ENCODE results near the gene CNN1. TPM values are rescaled to one million over a fixed set of nuclear protein-coding genes. Genes with fewer than 3 reads are reported as not detected.
"Not testable (repeated sequence)": the region's sequence is repeated elsewhere in the genome, so short reads cannot be mapped to it uniquely, and the experiment has no call there.

Gene CNN1
- total and polyA plus RNA-seq, 5 donors: 150 to 298 (median 174) TPM

- H3K9me3 ChIP-seq (ENCODE audit: control insufficient read depth, low read length): no peaks in the 10 kb centered on the region
- WGBS: 68% methylated on average over 5 of the region's 5 CpGs
- no peaks in the 10 kb centered on the region for H3K27me3 ChIP-seq (ENCODE audit: control insufficient read depth, insufficient read depth)
- no peaks in the 10 kb centered on the region for H3K4me1 ChIP-seq (ENCODE audit: control insufficient read depth, insufficient read depth, low read length)
- H3K4me3 ChIP-seq (ENCODE audit: low read length): no peak overlapping the region
- intact Hi-C loops (cut with DNase I): no loop called here
- DNase-seq: no peak
- no peak overlapping the region for H3K27ac ChIP-seq (ENCODE audit: low read length)
- ATAC-seq: no peak
These were observed 31.4 kb downstream of the CNN1 start for GRCh38 chr19:11570039-11570462.

GRCh38 chr19:11573354-11573753 is 34.7 kb downstream of the CNN1 start:
- H3K27ac ChIP-seq (ENCODE audit: low read length); DNase-seq; ATAC-seq; H3K4me1 ChIP-seq (ENCODE audit: control insufficient read depth, insufficient read depth, low read length); intact Hi-C loops (cut with DNase I); H3K4me3 ChIP-seq (ENCODE audit: low read length); H3K27me3 ChIP-seq (ENCODE audit: control insufficient read depth, insufficient read depth); H3K9me3 ChIP-seq (ENCODE audit: control insufficient read depth, low read length): not testable (repeated sequence)
- WGBS: 70% methylated on average over 6 of the region's 6 CpGs

GRCh38 chr19:11573763-11574162 is 35.1 kb downstream of the CNN1 start:
- 97% methylated on average over 4 of the region's 4 CpGs for WGBS
- H3K27ac ChIP-seq (ENCODE audit: low read length); H3K4me1 ChIP-seq (ENCODE audit: control insufficient read depth, insufficient read depth, low read length); ATAC-seq; H3K27me3 ChIP-seq (ENCODE audit: control insufficient read depth, insufficient read depth); DNase-seq; H3K9me3 ChIP-seq (ENCODE audit: control insufficient read depth, low read length); H3K4me3 ChIP-seq (ENCODE audit: low read length); intact Hi-C loops (cut with DNase I): not testable (repeated sequence)

- no peak overlapping the region for H3K4me3 ChIP-seq (ENCODE audit: low read length)
- intact Hi-C loops (cut with DNase I): no loop called here
- no peaks in the 10 kb centered on the region for H3K27me3 ChIP-seq (ENCODE audit: control insufficient read depth, insufficient read depth)
- H3K27ac ChIP-seq (ENCODE audit: low read length): no peak overlapping the region
- ATAC-seq (no peak), DNase-seq (no peak)
- no peaks in the 10 kb centered on the region for H3K4me1 ChIP-seq (ENCODE audit: control insufficient read depth, insufficient read depth, low read length)
- H3K9me3 ChIP-seq (ENCODE audit: control insufficient read depth, low read length): no peaks in the 10 kb centered on the region
- WGBS: 81% methylated on average over 9 of the region's 9 CpGs
These were observed 36.0 kb downstream of the CNN1 start for GRCh38 chr19:11574689-11575088.

GRCh38 chr19:11576227-11576626 is 37.6 kb downstream of the CNN1 start:
- H3K27me3 ChIP-seq (ENCODE audit: control insufficient read depth, insufficient read depth): no peaks in the 10 kb centered on the region
- no peak overlapping the region for H3K4me3 ChIP-seq (ENCODE audit: low read length)
- H3K9me3 ChIP-seq (ENCODE audit: control insufficient read depth, low read length): no peaks in the 10 kb centered on the region
- peak in 1 of 2 donors; percentile 7 for ATAC-seq
- WGBS: 80% methylated on average over 15 of the region's 15 CpGs
- H3K27ac ChIP-seq (ENCODE audit: low read length): no peak overlapping the region
- peak in 2 of 3 donors; percentile 65 to 72 for DNase-seq
- no peaks in the 10 kb centered on the region for H3K4me1 ChIP-seq (ENCODE audit: control insufficient read depth, insufficient read depth, low read length)
- intact Hi-C loops (cut with DNase I): no loop called here

GRCh38 chr19:11577451-11578257 is 39.0 kb downstream of the CNN1 start, which contains the start of gene ACP5:
TSS of gene ACP5 (minus strand) at chr19:11577645. CDS start at chr19:11577317, 328 bp downstream.
- intact Hi-C loops (cut with DNase I): no loop called here
- no peak within 1 kb of the TSS for H3K27ac ChIP-seq (ENCODE audit: low read length)
- no peaks in the 10 kb centered on the region for H3K9me3 ChIP-seq (ENCODE audit: control insufficient read depth, low read length)
- ATAC-seq (peak in 1 of 2 donors; percentile 32), DNase-seq (no peak)
- no peaks in the 10 kb centered on the region for H3K4me1 ChIP-seq (ENCODE audit: control insufficient read depth, insufficient read depth, low read length)
- H3K27me3 ChIP-seq (ENCODE audit: control insufficient read depth, insufficient read depth): no peaks in the 10 kb centered on the region
- peak within 1 kb of the TSS; percentile 3 for H3K4me3 ChIP-seq (ENCODE audit: low read length)
- 63% methylated on average over 18 of the region's 18 CpGs for WGBS

- intact Hi-C loops (cut with DNase I): no loop called here
These were observed 39.8 kb downstream of the CNN1 start for GRCh38 chr19:11578258-11579142.

GRCh38 chr19:11580116-11580515 is 41.5 kb downstream of the CNN1 start:
- no peaks in the 10 kb centered on the region for H3K4me1 ChIP-seq (ENCODE audit: control insufficient read depth, insufficient read depth, low read length)

More at GRCh38 chr19:11578258-11579142, 39.8 kb downstream of the CNN1 start:
- Histone ChIP-seq H3K4me1 (ENCODE audit: control insufficient read depth, insufficient read depth, low read length) (no peaks in the 10 kb centered on the region), H3K27ac (ENCODE audit: low read length) (no peak overlapping the region), H3K4me3 (ENCODE audit: low read length) (peak overlapping the region; percentile 3), H3K9me3 (ENCODE audit: control insufficient read depth, low read length) (no peaks in the 10 kb centered on the region), H3K27me3 (ENCODE audit: control insufficient read depth, insufficient read depth) (no peaks in the 10 kb centered on the region)
- ATAC-seq (peak; percentile 30 to 49), DNase-seq (peak; percentile 64 to 80 (median 75))
- WGBS: 16% methylated on average over 62 of the region's 62 CpGs

GRCh38 chr19:11581740-11582139 is 43.1 kb downstream of the CNN1 start:
- no peak for DNase-seq
- no peak overlapping the region for H3K4me3 ChIP-seq (ENCODE audit: low read length)
- intact Hi-C loops (cut with DNase I): no loop called here
- H3K9me3 ChIP-seq (ENCODE audit: control insufficient read depth, low read length): no peaks in the 10 kb centered on the region
- no peaks in the 10 kb centered on the region for H3K27me3 ChIP-seq (ENCODE audit: control insufficient read depth, insufficient read depth)
- ATAC-seq: peak in 1 of 2 donors; percentile 12
- WGBS: 36% methylated on average over 3 of the region's 3 CpGs
- H3K4me1 ChIP-seq (ENCODE audit: control insufficient read depth, insufficient read depth, low read length): no peaks in the 10 kb centered on the region
- H3K27ac ChIP-seq (ENCODE audit: low read length): no peak overlapping the region

More at GRCh38 chr19:11580116-11580515, 41.5 kb downstream of the CNN1 start:
- ATAC-seq (no peak), DNase-seq (no peak)
- intact Hi-C loops (cut with DNase I): no loop called here
- Histone ChIP-seq H3K27me3 (ENCODE audit: control insufficient read depth, insufficient read depth) (no peaks in the 10 kb centered on the region), H3K9me3 (ENCODE audit: control insufficient read depth, low read length) (no peaks in the 10 kb centered on the region), H3K4me3 (ENCODE audit: low read length) (no peak overlapping the region), H3K27ac (ENCODE audit: low read length) (no peak overlapping the region)
- WGBS: 66% methylated on average over 4 of the region's 4 CpGs

- intact Hi-C loops (cut with DNase I): loop anchor here in 1 of 4 donors (5.0 kb wide), 1 partner anchor 89 kb away; no protein-coding TSS in a partner anchor
- no peak for DNase-seq
- Histone ChIP-seq H3K4me3 (ENCODE audit: low read length) (no peak overlapping the region), H3K27me3 (ENCODE audit: control insufficient read depth, insufficient read depth) (no peaks in the 10 kb centered on the region), H3K4me1 (ENCODE audit: control insufficient read depth, insufficient read depth, low read length) (no peaks in the 10 kb centered on the region), H3K27ac (ENCODE audit: low read length) (no peak overlapping the region), H3K9me3 (ENCODE audit: control insufficient read depth, low read length) (no peaks in the 10 kb centered on the region)
- no peak for ATAC-seq
- WGBS: 68% methylated on average over 6 of the region's 6 CpGs
These were observed 47.7 kb downstream of the CNN1 start for GRCh38 chr19:11586331-11586730.
